BLaER1 treated with 17β-estradiol and CSF1 and Interleukin-3, amounts not matched to agents 10 nM and 100 nM (cell line): Measurements from ENCODE around the gene HDAC8.
A peak's percentile ranks its signal among the peaks of the same experiment; 100 is the strongest.

Experiments
- H3K27ac ChIP-seq, 11 experiments: shearing (Covaris generic); formaldehyde crosslinking; 2 replicates each; pipeline ENCODE4 v1.8.1; 2022
- H3K27me3 ChIP-seq, 11 experiments: shearing (Covaris generic); formaldehyde crosslinking; 2 replicates each; pipeline ENCODE4 v1.8.1; 2022
- H3K36me3 ChIP-seq, 11 experiments: shearing (Covaris generic); formaldehyde crosslinking; 2 replicates each; pipeline ENCODE4 v1.8.1; 2022
- H3K4me1 ChIP-seq, 10 experiments: shearing (Covaris generic); formaldehyde crosslinking; 2 replicates each; pipeline ENCODE4 v1.8.1; 2022
- H3K4me2 ChIP-seq, 11 experiments: shearing (Covaris generic); formaldehyde crosslinking; 2 replicates each; pipeline ENCODE4 v1.8.1; 2022
- H3K4me3 ChIP-seq, 10 experiments: shearing (Covaris generic); formaldehyde crosslinking; 2 replicates each; pipeline ENCODE4 v1.8.1; 2022
- H3K9ac ChIP-seq, 11 experiments: shearing (Covaris generic); formaldehyde crosslinking; 2 replicates each; pipeline ENCODE4 v1.8.1; 2022
- H3K9me3 ChIP-seq, 11 experiments: shearing (Covaris generic); formaldehyde crosslinking; replicated peaks in 1 of 11; 2 replicates each; pipeline ENCODE4 v1.8.1; 2022
- H4K20me1 ChIP-seq, 11 experiments: shearing (Covaris generic); formaldehyde crosslinking; 2 replicates each; pipeline ENCODE4 v1.8.1; 2022
- Cebpa-rat ChIP-seq, 11 experiments: shearing (Covaris generic); IDR thresholded peaks; 2 replicates each; pipeline ENCODE4 v1.8.1; 2022

The HDAC8 gene

DNA sequence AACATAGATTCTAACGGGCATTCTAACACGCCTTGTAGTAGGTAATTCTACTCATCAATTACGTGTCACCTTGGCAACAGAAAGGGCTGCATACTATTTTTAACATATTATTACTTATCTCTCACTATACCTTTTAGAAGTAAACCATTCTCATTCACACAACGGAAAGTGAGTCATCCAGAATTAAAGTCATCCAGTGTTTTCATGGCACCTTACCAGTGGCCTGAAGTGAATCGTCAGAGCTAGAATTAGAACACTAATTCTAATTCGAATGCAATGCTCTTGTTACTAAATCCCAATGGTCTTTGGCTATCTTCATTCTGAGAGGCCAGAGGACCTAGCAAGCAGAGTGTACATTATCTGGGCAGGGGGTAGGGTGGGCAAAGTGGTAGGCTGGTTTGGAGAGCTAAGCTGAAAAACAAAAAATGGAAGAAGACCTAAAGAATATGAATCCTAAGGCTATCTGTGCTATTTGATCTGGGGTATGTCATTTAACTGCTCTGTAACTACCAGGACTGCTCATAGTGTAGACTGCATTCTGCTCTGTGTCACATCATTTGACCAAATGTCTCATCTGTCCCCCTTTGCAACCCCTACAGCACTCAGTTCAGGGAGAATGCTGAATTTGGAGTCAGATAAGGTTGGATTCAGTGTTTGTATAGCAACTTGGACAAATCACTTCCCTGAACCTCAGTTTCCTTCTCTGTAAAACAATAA is 96.5 kb downstream of the HDAC8 start:
- TF ChIP-seq Cebpa-rat (IDR thresholded peaks at IDR 0.05): no peak
- Histone ChIP-seq H3K9me3 (no peaks in the 10 kb centered on the region), H3K27me3 (peaks cover 61 to 90% (median 82%) of the 10 kb centered on the region in 11 experiments), H3K9ac (no peak overlapping the region), H3K4me2 (no peak overlapping the region), H3K36me3 (peaks cover 0 to 21% (median 9%) of the 10 kb centered on the region in 11 experiments; a peak in 5 of 22 replicates), H4K20me1 (no peaks in the 10 kb centered on the region; a peak in 1 of 22 replicates), H3K4me1 (no peaks in the 10 kb centered on the region), H3K27ac (no peak overlapping the region), H3K4me3 (no peak overlapping the region)

DNA sequence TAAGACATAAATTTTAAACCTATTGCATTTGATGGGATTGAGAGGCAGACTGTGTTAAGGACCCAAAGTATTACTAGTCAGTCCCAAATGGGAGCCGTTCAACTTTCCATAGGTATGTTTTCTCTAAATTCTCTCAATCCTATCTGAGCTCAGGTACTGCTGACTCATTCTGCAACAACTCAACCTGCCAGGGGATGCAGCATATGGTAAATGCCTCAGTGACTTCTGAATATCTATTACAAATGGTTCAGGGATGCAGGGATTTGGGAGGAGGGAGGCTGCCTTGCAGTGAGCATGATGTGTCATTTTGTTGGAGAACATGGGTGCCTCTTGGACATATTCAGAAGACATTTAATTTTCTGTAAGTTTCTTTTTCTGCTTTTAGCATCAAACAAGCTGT is 97.3 kb downstream of the HDAC8 start:
- Histone ChIP-seq H3K27ac (no peak overlapping the region), H4K20me1 (no peaks in the 10 kb centered on the region; a peak in 1 of 22 replicates), H3K4me3 (no peak overlapping the region), H3K36me3 (peaks cover 0 to 21% (median 9%) of the 10 kb centered on the region in 11 experiments; a peak in 4 of 22 replicates), H3K9ac (no peak overlapping the region), H3K4me2 (no peak overlapping the region), H3K27me3 (peaks cover 67 to 94% (median 86%) of the 10 kb centered on the region in 11 experiments), H3K4me1 (no peaks in the 10 kb centered on the region), H3K9me3 (no peaks in the 10 kb centered on the region)
- TF ChIP-seq Cebpa-rat (IDR thresholded peaks at IDR 0.05): no peak

DNA sequence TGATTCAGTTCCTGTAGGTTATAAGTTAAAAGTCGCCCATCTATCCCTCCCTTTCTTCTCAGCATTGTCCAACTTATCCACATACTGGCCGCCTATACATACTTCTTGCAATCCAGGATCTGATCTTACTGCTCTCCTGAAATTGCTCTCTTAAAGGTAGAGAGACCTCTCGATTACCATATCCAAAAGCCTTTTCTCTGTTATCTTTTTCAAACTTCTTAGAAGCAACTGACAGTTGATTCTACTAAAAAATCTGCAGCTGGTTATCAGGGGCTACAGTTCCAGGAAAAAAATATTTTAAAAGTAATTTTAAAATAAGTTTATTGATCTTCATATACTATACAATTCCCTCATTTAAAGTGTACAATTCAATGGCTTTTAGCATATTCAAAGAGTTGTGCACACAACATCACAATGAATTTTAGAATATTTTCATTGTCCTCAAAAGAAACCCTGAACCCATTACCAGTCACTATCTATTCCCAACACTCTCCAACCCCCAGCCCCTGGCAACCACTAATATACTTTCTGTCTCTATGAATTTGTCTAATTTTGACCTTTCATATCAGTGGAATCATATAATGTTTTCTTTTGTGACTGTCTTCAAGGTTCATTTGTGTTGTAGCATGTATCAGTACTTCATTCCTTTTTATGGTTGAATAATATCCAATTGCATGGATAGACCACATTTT is 102.0 kb downstream of the HDAC8 start:
- Histone ChIP-seq H3K9ac (no peak overlapping the region), H3K4me1 (no peaks in the 10 kb centered on the region), H3K27me3 (peaks cover 67 to 94% (median 86%) of the 10 kb centered on the region in 11 experiments), H3K4me3 (no peak overlapping the region), H3K4me2 (no peak overlapping the region), H3K9me3 (peaks cover 0 to 5% (median 0%) of the 10 kb centered on the region in 11 experiments; a peak in 1 of 22 replicates), H4K20me1 (no peaks in the 10 kb centered on the region), H3K27ac (no peak overlapping the region), H3K36me3 (peaks cover 0 to 14% (median 4%) of the 10 kb centered on the region in 11 experiments; a peak in 5 of 22 replicates)
- TF ChIP-seq Cebpa-rat (IDR thresholded peaks at IDR 0.05): no peak

DNA sequence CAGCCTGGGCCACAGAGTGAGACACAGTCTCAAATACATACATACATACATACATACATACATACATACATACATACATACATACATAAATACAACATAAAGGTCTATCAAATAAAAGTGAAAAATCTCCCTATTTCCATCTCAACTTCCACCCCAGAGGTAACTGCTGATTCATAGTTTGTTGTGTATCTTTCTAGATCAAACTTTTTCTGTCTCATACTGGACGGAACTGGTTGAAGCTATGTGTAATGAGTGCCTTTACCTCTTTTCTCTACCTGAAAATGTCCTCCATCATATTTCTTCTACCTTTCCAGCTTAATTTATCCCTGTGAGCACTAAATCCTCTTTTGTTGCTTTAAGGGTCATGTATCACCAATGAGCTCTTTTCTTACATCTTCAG is 102.5 kb downstream of the HDAC8 start:
- Histone ChIP-seq H3K27ac (no peak overlapping the region), H3K4me1 (no peaks in the 10 kb centered on the region), H3K4me2 (no peak overlapping the region), H3K27me3 (peaks cover 67 to 94% (median 86%) of the 10 kb centered on the region in 11 experiments), H3K9ac (no peak overlapping the region), H3K36me3 (peaks cover 0 to 8% (median 5%) of the 10 kb centered on the region in 11 experiments; a peak in 5 of 22 replicates), H4K20me1 (no peaks in the 10 kb centered on the region), H3K4me3 (no peak overlapping the region), H3K9me3 (peaks cover 0 to 5% (median 0%) of the 10 kb centered on the region in 11 experiments; a peak in 1 of 22 replicates)
- TF ChIP-seq Cebpa-rat (IDR thresholded peaks at IDR 0.05): no peak

DNA sequence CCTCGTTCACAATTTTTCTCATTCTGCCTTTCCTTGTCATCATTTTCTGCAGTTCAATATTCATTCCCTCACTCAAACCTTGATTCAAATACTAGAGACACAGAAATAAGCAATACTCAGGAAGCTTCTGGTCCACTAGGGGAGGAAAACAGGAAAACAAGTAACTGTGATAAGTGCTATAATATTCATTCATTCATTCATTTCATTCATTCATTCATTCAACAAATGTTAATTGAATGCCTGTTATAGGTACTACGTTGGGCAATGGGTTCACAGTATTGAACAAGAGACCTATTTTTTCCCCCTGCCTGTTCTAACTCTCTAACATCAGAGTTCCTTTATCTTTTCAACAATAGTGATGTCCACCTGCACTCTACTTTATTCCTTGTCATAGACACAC is 104.0 kb downstream of the HDAC8 start:
- Histone ChIP-seq H3K27ac (no peak overlapping the region), H3K4me3 (no peak overlapping the region), H3K27me3 (peaks cover 61 to 94% (median 86%) of the 10 kb centered on the region in 11 experiments), H4K20me1 (no peaks in the 10 kb centered on the region), H3K4me1 (no peaks in the 10 kb centered on the region), H3K9ac (no peak overlapping the region), H3K9me3 (peaks cover 0 to 5% (median 0%) of the 10 kb centered on the region in 11 experiments; a peak in 1 of 22 replicates), H3K4me2 (no peak overlapping the region), H3K36me3 (peaks cover 0 to 12% (median 9%) of the 10 kb centered on the region in 11 experiments; a peak in 12 of 22 replicates)
- TF ChIP-seq Cebpa-rat (IDR thresholded peaks at IDR 0.05): no peak

DNA sequence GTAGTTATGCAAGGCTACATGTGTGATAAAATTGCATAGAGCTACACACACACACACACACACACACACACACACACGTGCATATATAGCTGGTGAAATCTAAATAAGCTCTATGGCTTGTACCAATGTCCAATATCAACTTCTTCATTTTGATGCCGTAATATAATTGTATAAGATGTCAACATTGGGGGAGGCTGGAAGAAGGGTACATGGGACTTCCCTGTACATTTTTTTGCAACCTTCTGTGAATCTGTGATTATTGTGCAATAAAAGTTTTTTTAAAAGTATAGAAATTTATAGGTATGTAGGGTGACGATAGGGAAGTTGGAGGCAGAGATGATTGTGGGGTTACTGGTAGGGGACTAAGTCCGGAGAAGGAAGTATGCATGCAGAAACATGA is 105.5 kb downstream of the HDAC8 start:
- TF ChIP-seq Cebpa-rat (IDR thresholded peaks at IDR 0.05): peak in 4 of 11 experiments; percentile 41 to 60 (median 42); a peak in 2 of 22 replicates
- no peak overlapping the region for H3K4me3 ChIP-seq
- no peak overlapping the region for H3K27ac ChIP-seq
- peaks cover 61 to 95% (median 87%) of the 10 kb centered on the region in 11 experiments for H3K27me3 ChIP-seq
- H3K9ac ChIP-seq: no peak overlapping the region
- H3K9me3 ChIP-seq: peaks cover 0 to 5% (median 0%) of the 10 kb centered on the region in 11 experiments; a peak in 1 of 22 replicates
- no peak overlapping the region for H3K4me2 ChIP-seq
- no peaks in the 10 kb centered on the region for H4K20me1 ChIP-seq
- H3K4me1 ChIP-seq: peaks cover 0 to 7% (median 0%) of the 10 kb centered on the region in 10 experiments; a peak in 1 of 20 replicates
- peaks cover 0 to 22% (median 12%) of the 10 kb centered on the region in 11 experiments; a peak in 14 of 22 replicates for H3K36me3 ChIP-seq

DNA sequence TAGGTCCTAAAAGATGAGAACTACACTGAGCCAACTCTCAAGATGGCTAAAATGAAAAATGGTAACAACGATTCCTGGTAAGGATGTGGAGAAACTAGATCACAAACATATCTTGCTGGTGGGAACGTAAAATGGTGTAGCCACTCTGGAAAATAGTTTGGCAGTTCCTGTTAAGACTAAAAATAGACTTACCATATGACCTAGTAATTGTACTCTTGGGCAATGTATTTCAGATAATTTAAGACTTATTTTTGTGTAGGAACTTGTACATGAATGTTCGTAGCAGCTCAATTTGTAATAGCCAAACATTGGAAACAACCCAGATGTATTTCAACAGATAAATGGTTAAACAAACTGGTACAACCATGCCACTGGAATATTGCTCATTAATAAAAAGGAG is 106.2 kb downstream of the HDAC8 start:
- H3K9ac ChIP-seq: no peak overlapping the region
- no peaks in the 10 kb centered on the region for H4K20me1 ChIP-seq
- H3K27me3 ChIP-seq: peaks cover 67 to 100% (median 94%) of the 10 kb centered on the region in 11 experiments
- H3K4me2 ChIP-seq: no peak overlapping the region
- peaks cover 0 to 7% (median 0%) of the 10 kb centered on the region in 10 experiments; a peak in 1 of 20 replicates for H3K4me1 ChIP-seq
- H3K9me3 ChIP-seq: peaks cover 0 to 5% (median 0%) of the 10 kb centered on the region in 11 experiments; a peak in 1 of 22 replicates
- no peak for TF ChIP-seq Cebpa-rat (IDR thresholded peaks at IDR 0.05)
- H3K36me3 ChIP-seq: peaks cover 0 to 28% (median 18%) of the 10 kb centered on the region in 11 experiments; a peak in 15 of 22 replicates
- H3K4me3 ChIP-seq: no peak overlapping the region
- no peak overlapping the region for H3K27ac ChIP-seq

DNA sequence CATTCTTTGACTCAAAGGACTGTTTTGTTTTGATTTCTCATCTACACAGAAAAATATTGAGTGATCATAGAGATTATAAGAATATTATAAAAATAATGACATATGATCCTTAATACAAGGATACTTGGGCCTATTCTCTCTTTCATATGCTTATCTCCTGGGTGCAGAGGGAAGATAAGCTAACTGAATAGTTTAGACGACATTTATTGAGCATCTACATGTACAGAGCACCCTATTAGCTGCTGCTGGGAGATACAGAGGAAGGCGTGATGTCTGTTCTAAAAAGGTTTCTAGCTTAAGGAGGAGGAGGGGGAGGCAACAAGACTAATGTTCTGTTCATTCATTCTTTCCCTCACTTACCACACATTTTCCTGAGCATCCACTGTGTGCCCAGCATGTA is 106.8 kb downstream of the HDAC8 start:
- peaks cover 0 to 7% (median 0%) of the 10 kb centered on the region in 10 experiments; a peak in 1 of 20 replicates for H3K4me1 ChIP-seq
- no peak overlapping the region for H3K9ac ChIP-seq
- H3K27me3 ChIP-seq: peaks cover 72 to 100% (median 97%) of the 10 kb centered on the region in 11 experiments
- no peak overlapping the region for H3K4me2 ChIP-seq
- H3K27ac ChIP-seq: no peak overlapping the region
- peaks cover 0 to 34% (median 19%) of the 10 kb centered on the region in 11 experiments; a peak in 15 of 22 replicates for H3K36me3 ChIP-seq
- H4K20me1 ChIP-seq: no peaks in the 10 kb centered on the region
- no peak for TF ChIP-seq Cebpa-rat (IDR thresholded peaks at IDR 0.05)
- peaks cover 0 to 5% (median 0%) of the 10 kb centered on the region in 11 experiments; a peak in 1 of 22 replicates for H3K9me3 ChIP-seq
- no peak overlapping the region for H3K4me3 ChIP-seq

DNA sequence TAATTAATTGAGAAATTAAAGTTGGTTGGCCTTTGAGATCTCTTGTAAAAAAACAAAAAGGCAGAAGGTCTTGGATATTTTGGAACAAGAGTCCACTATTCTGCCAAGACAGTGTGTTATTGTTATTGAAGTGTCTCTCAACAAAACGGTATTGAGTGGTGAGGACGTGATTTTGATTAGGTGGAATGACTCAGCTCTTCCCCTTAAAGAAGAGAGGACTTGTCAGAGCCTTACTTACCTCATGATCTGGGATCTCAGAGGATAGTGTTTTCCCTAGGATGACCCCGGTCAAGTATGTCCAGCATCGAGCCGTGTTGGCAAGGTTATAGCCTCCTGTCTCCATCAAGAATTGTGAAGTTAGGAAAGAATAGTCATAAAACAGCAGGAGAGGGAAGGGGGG is 110.9 kb downstream of the HDAC8 start:
- Histone ChIP-seq H3K27ac (no peak overlapping the region), H3K4me3 (no peak overlapping the region), H3K9ac (no peak overlapping the region), H4K20me1 (no peaks in the 10 kb centered on the region), H3K4me2 (no peak overlapping the region), H3K4me1 (peaks cover 0 to 7% (median 0%) of the 10 kb centered on the region in 10 experiments; a peak in 1 of 20 replicates), H3K36me3 (peaks cover 0 to 39% (median 19%) of the 10 kb centered on the region in 11 experiments; a peak in 14 of 22 replicates), H3K27me3 (peaks cover 63 to 100% (median 90%) of the 10 kb centered on the region in 11 experiments), H3K9me3 (no peaks in the 10 kb centered on the region)
- TF ChIP-seq Cebpa-rat (IDR thresholded peaks at IDR 0.05): no peak
